T-helper 2 cell treated with Interferon-gamma antibody and Interleukin-4, amounts not matched to agents 5 μg/mL and 100 μg/mL, for 36 hours (primary cell): ENCODE results near the gene SPC24.
"Not testable (repeated sequence)": the region's sequence is repeated elsewhere in the genome, so short reads cannot be mapped to it uniquely, and the experiment has no call there.

ENCODE experiments used
- DNase-seq: peaks from one replicate; pipeline ENCODE4 v3.0.0; 2021; ENCODE audit warnings: low spot score
- H3K27ac Mint-ChIP-seq: one replicate; pipeline ENCODE4 v1.8.0; 2021; ENCODE audit warnings: mild to moderate bottlenecking, mixed read lengths
- H3K27me3 Mint-ChIP-seq: one replicate; pipeline ENCODE4 v1.8.0; 2021; ENCODE audit warnings: low read depth, mixed read lengths
- H3K36me3 Mint-ChIP-seq: one replicate; pipeline ENCODE4 v1.8.0; 2021; ENCODE audit warnings: low read depth, mixed read lengths
- H3K4me1 Mint-ChIP-seq: one replicate; pipeline ENCODE4 v1.8.0; 2021; ENCODE audit warnings: low read depth, mixed read lengths
- H3K4me3 Mint-ChIP-seq: one replicate; pipeline ENCODE4 v1.8.0; 2022; ENCODE audit warnings: mild to moderate bottlenecking, moderate library complexity, mixed read lengths
- H3K9me3 Mint-ChIP-seq: one replicate; pipeline ENCODE4 v1.8.0; 2021; ENCODE audit warnings: mixed read lengths

SPC24 gene

GRCh38 chr19:11113140-11113708, 42.4 kb downstream of the SPC24 start:
- H3K4me3 Mint-ChIP-seq = no peak overlapping the region
- H3K9me3 Mint-ChIP-seq = no peaks in the 10 kb centered on the region
- no peaks in the 10 kb centered on the region for H3K4me1 Mint-ChIP-seq
- peaks cover 66% of the 10 kb centered on the region for H3K36me3 Mint-ChIP-seq
- H3K27me3 Mint-ChIP-seq = no peaks in the 10 kb centered on the region
- H3K27ac Mint-ChIP-seq = no peak overlapping the region
- DNase-seq = no peak

GRCh38 chr19:11111771-11112144, 43.8 kb downstream of the SPC24 start:
- Mint-ChIP-seq H3K36me3 (peaks cover 58% of the 10 kb centered on the region), H3K27me3 (no peaks in the 10 kb centered on the region), H3K27ac (no peak overlapping the region), H3K4me3 (no peak overlapping the region), H3K9me3 (no peaks in the 10 kb centered on the region), H3K4me1 (no peaks in the 10 kb centered on the region)
- DNase-seq = no peak

- H3K4me1 Mint-ChIP-seq = no peaks in the 10 kb centered on the region
- H3K4me3 Mint-ChIP-seq = no peak overlapping the region
- DNase-seq = no peak
- H3K9me3 Mint-ChIP-seq = no peaks in the 10 kb centered on the region
- H3K27me3 Mint-ChIP-seq = no peaks in the 10 kb centered on the region
- H3K27ac Mint-ChIP-seq = no peak overlapping the region
- H3K36me3 Mint-ChIP-seq = peaks cover 57% of the 10 kb centered on the region
Measured at GRCh38 chr19:11111117-11111770, 44.3 kb downstream of the SPC24 start.

DNA sequence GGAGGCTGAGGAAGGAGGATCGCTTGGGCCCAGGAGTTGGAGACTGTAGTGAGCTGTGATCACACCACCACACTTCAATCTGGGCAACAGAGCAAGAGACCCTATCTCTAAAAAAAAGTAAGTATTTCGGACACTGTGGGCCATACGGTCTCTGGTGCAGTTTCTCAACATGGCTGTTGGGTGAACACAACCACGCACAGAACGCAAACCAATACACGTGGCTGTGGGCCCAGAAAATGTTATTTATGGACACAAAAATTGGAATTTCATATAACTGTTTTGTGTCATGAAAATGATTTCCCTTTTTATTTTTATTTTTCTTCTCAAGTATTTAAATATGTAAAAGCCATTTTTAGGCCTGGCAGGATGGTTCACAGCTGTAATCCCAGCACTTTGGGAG, 46.8 kb downstream of the SPC24 start:
- no peak for DNase-seq
- Mint-ChIP-seq H3K36me3 (peaks cover 50% of the 10 kb centered on the region), H3K4me3 (no peak overlapping the region), H3K27me3 (no peaks in the 10 kb centered on the region), H3K9me3 (no peaks in the 10 kb centered on the region), H3K4me1 (no peaks in the 10 kb centered on the region), H3K27ac (no peak overlapping the region)

GRCh38 chr19:11106477-11106876, 49.1 kb downstream of the SPC24 start:
- Mint-ChIP-seq H3K4me1 (no peaks in the 10 kb centered on the region), H3K27me3 (no peaks in the 10 kb centered on the region), H3K27ac (no peak overlapping the region), H3K9me3 (no peaks in the 10 kb centered on the region), H3K4me3 (no peak overlapping the region), H3K36me3 (peaks cover 56% of the 10 kb centered on the region)
- no peak for DNase-seq

GRCh38 chr19:11105014-11105636, 50.5 kb downstream of the SPC24 start:
- H3K27ac Mint-ChIP-seq = no peak overlapping the region
- no peak for DNase-seq
- no peaks in the 10 kb centered on the region for H3K9me3 Mint-ChIP-seq
- H3K27me3 Mint-ChIP-seq = no peaks in the 10 kb centered on the region
- peaks cover 56% of the 10 kb centered on the region for H3K36me3 Mint-ChIP-seq
- peaks cover 3% of the 10 kb centered on the region for H3K4me1 Mint-ChIP-seq
- H3K4me3 Mint-ChIP-seq = no peak overlapping the region

- H3K9me3 Mint-ChIP-seq, H3K27ac Mint-ChIP-seq, DNase-seq, H3K27me3 Mint-ChIP-seq, H3K4me3 Mint-ChIP-seq: not testable (repeated sequence)
- Mint-ChIP-seq H3K4me1 (peaks cover 13% of the 10 kb centered on the region), H3K36me3 (peaks cover 62% of the 10 kb centered on the region)
Measured at GRCh38 chr19:11103667-11104066, 51.9 kb downstream of the SPC24 start.

DNA sequence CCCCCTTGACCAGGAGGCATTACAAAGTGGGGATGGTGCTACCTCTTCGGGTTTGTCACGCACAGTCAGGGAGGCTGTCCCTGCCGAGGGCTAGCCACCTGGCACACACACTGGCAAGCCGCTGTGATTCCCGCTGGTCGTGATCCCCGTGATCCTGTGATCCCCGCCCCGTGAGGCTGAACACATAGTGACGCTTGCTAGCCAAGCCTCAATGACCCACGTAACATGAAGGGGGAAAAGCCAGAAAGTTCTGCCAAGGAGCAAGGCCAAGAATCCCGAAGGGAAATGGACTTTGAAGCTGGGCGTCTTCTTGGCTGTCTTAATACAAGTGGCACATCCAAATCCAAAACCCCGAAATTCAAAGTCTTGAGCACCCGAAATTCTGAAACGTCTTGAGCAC, 52.6 kb downstream of the SPC24 start:
- Mint-ChIP-seq H3K4me3 (no peak overlapping the region), H3K9me3 (peaks cover 4% of the 10 kb centered on the region), H3K27me3 (no peaks in the 10 kb centered on the region), H3K4me1 (peaks cover 13% of the 10 kb centered on the region), H3K27ac (no peak overlapping the region), H3K36me3 (peaks cover 58% of the 10 kb centered on the region)
- no peak for DNase-seq

- H3K4me1 Mint-ChIP-seq = peaks cover 24% of the 10 kb centered on the region
- no peak for DNase-seq
- no peaks in the 10 kb centered on the region for H3K27me3 Mint-ChIP-seq
- peaks cover 66% of the 10 kb centered on the region for H3K36me3 Mint-ChIP-seq
- no peak overlapping the region for H3K4me3 Mint-ChIP-seq
- H3K9me3 Mint-ChIP-seq = peaks cover 4% of the 10 kb centered on the region
- no peak overlapping the region for H3K27ac Mint-ChIP-seq
Measured at GRCh38 chr19:11101057-11101456, 54.5 kb downstream of the SPC24 start.

DNA sequence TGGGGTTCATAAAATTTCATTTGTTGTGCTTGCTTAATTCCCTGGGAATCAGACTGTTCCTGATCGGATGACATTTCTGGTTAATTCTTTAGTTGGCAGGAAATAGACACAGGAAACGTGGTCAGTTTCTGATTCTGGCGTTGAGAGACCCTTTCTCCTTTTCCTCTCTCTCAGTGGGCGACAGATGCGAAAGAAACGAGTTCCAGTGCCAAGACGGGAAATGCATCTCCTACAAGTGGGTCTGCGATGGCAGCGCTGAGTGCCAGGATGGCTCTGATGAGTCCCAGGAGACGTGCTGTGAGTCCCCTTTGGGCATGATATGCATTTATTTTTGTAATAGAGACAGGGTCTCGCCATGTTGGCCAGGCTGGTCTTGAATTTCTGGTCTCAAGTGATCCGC, 55.5 kb downstream of the SPC24 start:
- Mint-ChIP-seq H3K36me3 (peaks cover 68% of the 10 kb centered on the region), H3K4me1 (peaks cover 32% of the 10 kb centered on the region), H3K9me3 (peaks cover 4% of the 10 kb centered on the region), H3K4me3 (no peak overlapping the region), H3K27ac (peak overlapping the region; percentile 81), H3K27me3 (no peaks in the 10 kb centered on the region)
- no peak for DNase-seq

DNA sequence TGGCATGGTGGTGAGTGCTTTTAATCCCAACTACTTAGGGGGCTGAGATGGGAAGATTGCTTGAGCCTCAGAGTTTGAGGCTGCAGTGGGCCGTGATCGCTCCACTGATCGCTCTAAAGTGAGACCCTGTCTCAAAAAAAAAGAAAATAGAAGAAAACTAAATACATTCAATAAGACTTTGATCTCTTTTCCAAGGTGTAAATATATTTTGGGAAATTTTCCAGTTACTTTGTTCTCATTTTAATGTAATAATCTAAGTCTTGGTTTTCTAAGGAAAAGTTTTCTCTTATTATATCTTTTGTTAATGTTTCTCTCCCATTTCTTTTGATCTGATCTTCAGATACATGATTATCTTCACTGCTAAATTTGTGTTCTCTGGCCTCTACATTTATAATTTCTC, 56.7 kb downstream of the SPC24 start:
- peak overlapping the region; percentile 75 for H3K27ac Mint-ChIP-seq
- peaks cover 71% of the 10 kb centered on the region for H3K36me3 Mint-ChIP-seq
- no peaks in the 10 kb centered on the region for H3K27me3 Mint-ChIP-seq
- H3K9me3 Mint-ChIP-seq = peaks cover 4% of the 10 kb centered on the region
- DNase-seq = no peak
- peak overlapping the region; percentile 21 for H3K4me3 Mint-ChIP-seq
- H3K4me1 Mint-ChIP-seq = peaks cover 40% of the 10 kb centered on the region

DNA sequence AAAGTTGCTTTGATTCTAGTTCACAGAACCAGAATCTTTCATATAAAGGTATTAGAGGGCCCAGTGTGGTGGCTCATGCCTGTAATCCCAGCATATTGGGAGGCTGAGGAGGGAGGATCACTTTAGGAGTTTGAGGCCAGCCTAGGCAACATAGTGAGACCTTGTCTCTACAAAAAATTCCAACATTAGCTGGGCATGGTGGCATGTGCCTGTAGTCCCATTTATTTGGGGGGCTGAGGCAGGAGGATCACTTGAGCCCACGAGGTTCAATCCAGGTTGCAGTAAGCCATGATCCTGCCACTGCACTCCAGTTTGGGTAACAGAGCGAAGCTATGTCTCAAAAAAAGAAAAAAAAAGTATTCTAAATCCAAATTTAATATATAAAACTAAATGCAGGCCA, 57.3 kb downstream of the SPC24 start:
- DNase-seq = no peak
- Mint-ChIP-seq H3K27ac (no peak overlapping the region), H3K4me3 (no peak overlapping the region), H3K4me1 (peaks cover 45% of the 10 kb centered on the region), H3K9me3 (peaks cover 4% of the 10 kb centered on the region), H3K27me3 (no peaks in the 10 kb centered on the region), H3K36me3 (peaks cover 69% of the 10 kb centered on the region)

GRCh38 chr19:11097367-11097766, 58.2 kb downstream of the SPC24 start:
- Mint-ChIP-seq H3K4me3 (peak overlapping the region; percentile 15), H3K27ac (peak overlapping the region; percentile 93), H3K4me1 (peaks cover 51% of the 10 kb centered on the region), H3K36me3 (peaks cover 69% of the 10 kb centered on the region)
- H3K27me3 Mint-ChIP-seq, H3K9me3 Mint-ChIP-seq, DNase-seq: not testable (repeated sequence)

DNA sequence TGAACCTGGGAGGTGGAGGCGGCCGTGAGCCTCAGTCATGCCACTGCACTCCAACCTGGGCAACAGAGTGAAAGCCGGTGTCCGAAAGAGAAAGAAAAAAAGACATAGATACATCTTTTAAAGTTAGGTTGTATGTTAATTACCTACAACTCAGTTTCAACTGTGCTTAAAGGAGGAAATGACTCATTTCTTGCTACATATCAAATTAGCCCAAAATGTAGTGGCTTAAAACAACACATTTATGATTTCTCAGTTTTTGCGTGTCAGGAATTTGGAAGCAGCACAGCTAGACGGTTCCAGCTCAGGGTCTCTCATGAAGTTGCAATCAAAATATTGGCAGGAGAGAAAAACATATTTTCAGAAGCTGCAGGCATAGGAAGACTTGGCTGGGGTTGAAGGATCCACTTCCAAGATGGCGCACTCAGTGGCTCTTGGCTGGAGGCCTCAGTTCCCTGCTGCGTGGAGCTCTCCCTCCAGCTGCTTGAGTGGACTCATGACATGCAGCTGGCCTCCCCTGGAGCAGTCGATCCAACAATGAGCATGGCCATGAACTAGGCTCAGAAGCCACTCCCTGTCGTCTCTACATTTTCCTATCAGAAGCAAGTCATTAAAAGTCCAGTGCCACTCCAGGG, 59.3 kb downstream of the SPC24 start:
- Mint-ChIP-seq H3K4me3 (peak overlapping the region; percentile 81), H3K27me3 (no peaks in the 10 kb centered on the region), H3K27ac (peak overlapping the region; percentile 93), H3K9me3 (peaks cover 4% of the 10 kb centered on the region), H3K4me1 (peaks cover 53% of the 10 kb centered on the region), H3K36me3 (peaks cover 74% of the 10 kb centered on the region)
- peak; percentile 44 for DNase-seq
